A673 (cell line): ENCODE data around the gene SAMD3.

Experiments used
- CTCF ChIP-seq: fragments of 300-800, 200-600 bp; sonication (generic); conservative IDR thresholded peaks from 2 replicates; pipeline ENCODE4 v1.5.1; 2017; ENCODE audit warnings: low read depth, mild to moderate bottlenecking, antibody characterized with exemption, low read length, moderate library complexity, mixed read lengths
- EZH2 ChIP-seq: fragments of 200-600 bp; sonication (generic); IDR thresholded peaks from 2 replicates; pipeline ENCODE4 v1.6.1; 2017; ENCODE audit warnings: borderline replicate concordance, low read depth, mild to moderate bottlenecking, mixed read lengths, antibody characterized with exemption, low read length; ENCODE audit not compliant: poor library complexity, severe bottlenecking

GRCh38 chr6:130138909-130139242 lies 83.9 kb downstream of the SAMD3 start:
- TF ChIP-seq CTCF: no peak
- TF ChIP-seq EZH2: no peak
